ENCODE results near the gene CORIN. TPM values are rescaled to one million over a fixed set of nuclear protein-coding genes. Genes with fewer than 3 reads are reported as not detected.

CORIN gene
- polyA plus RNA-seq, 1 of the 3 experiments (the other 2 are of a cell fraction), result 1.1 TPM

DNA sequence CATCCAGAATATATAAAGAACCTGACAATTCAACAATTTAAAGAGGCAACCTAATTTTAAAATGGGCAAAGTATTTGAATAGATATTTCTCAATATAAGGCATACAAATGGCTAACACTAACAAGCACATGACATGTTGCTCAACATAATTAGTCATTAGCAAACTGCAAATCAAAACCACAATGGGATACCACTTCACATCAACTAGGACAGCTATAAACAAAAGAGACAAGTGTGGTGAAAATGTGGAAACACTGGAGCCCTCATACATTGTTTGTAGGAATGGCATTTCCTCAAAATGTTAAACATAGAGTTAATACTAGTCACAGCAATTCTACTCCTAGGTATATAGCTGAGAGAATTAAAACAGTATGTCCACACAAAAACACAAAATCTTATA lies 96.7 kb downstream of the CORIN start:
- CTCF ChIA-PET, result interaction anchor here (0.9 to 1.5 kb wide), 2 partner anchors 11 to 36 kb away, joined by 3 read pairs; no protein-coding TSS in a partner anchor
- Histone ChIP-seq H3K9me2 (no peaks in the 10 kb centered on the region), H3K4me2 (no peak overlapping the region), H2AFZ (ENCODE audit: low read depth) (no peak overlapping the region), H3K27ac (ENCODE audit: low read depth in 2 of 2, low read length in 1 of 2) (no peak overlapping the region), H3K9ac (no peak overlapping the region), H3K4me1 (ENCODE audit: control insufficient read depth in 1 of 2, insufficient read depth in 2 of 2, low read depth in 1 of 2, low read length in 1 of 2) (peaks cover 0 to 2% of the 10 kb centered on the region in 2 experiments; a peak in 2 of 4 replicates), H4K20me1 (ENCODE audit: insufficient read depth) (no peaks in the 10 kb centered on the region), H3K79me2 (ENCODE audit: insufficient read depth) (no peaks in the 10 kb centered on the region), H3F3A (replicated peaks; ENCODE audit: insufficient read depth) (no peaks in the 10 kb centered on the region), H3K4me3 (ENCODE audit: low read depth in 2 of 2, low read length in 1 of 2) (no peak overlapping the region), H3K27me3 (ENCODE audit: insufficient read depth) (no peaks in the 10 kb centered on the region), H3K9me3 (no peaks in the 10 kb centered on the region; the same call in 1 of the 2 replicates), H3K36me3 (replicated peaks in 1 of 2; ENCODE audit: control insufficient read depth in 1 of 2, insufficient read depth in 2 of 2, low read length in 1 of 2) (peaks cover 0 to 3% of the 10 kb centered on the region in 2 experiments)
- POLR2A ChIA-PET, result no interaction called here
- TF ChIP-seq TAF1 (IDR thresholded peaks at IDR 0.05; ENCODE audit: borderline replicate concordance, low read depth, low read length), result no peak
- TF ChIP-seq FOXJ3 (CRISPR knock-in tag; IDR thresholded peaks at IDR 0.05), result no peak
- no peak for TF ChIP-seq CTCF (IDR thresholded peaks at IDR 0.05)
- TF ChIP-seq ZBTB33 (IDR thresholded peaks at IDR 0.05; ENCODE audit: borderline replicate concordance, low read depth), result no peak
- TF ChIP-seq EP300 (IDR thresholded peaks at IDR 0.05; ENCODE audit: borderline replicate concordance in 1 of 2, low read depth in 1 of 2, low read length in 1 of 2), result no peak
- TF ChIP-seq TEAD4 (IDR thresholded peaks at IDR 0.05; ENCODE audit: borderline replicate concordance, insufficient read depth), result no peak
- no peak for TF ChIP-seq SIN3A (IDR thresholded peaks at IDR 0.05; ENCODE audit: borderline replicate concordance, low read depth, low read length)
- no peak for TF ChIP-seq RAD21 (IDR thresholded peaks at IDR 0.05; ENCODE audit: low read length)
- TF ChIP-seq NRF1 (IDR thresholded peaks at IDR 0.05; ENCODE audit: low read depth, low read length), result no peak
- no peak for TF ChIP-seq YY1 (IDR thresholded peaks at IDR 0.05; ENCODE audit: low read depth)
- TF ChIP-seq RFX5 (IDR thresholded peaks at IDR 0.05; ENCODE audit: low read length), result no peak
- TF ChIP-seq MEF2A (IDR thresholded peaks at IDR 0.05; ENCODE audit: borderline replicate concordance, low read depth), result no peak
- no peak for DNase-seq

GRCh38 chr4:47737326-47737725 lies 100.5 kb downstream of the CORIN start:
- Histone ChIP-seq H3K9me3 (no peaks in the 10 kb centered on the region; the same call in 1 of the 2 replicates), H4K20me1 (ENCODE audit: insufficient read depth) (no peaks in the 10 kb centered on the region), H3K4me3 (ENCODE audit: low read depth in 2 of 2, low read length in 1 of 2) (no peak overlapping the region), H3K9me2 (no peaks in the 10 kb centered on the region), H3K4me2 (no peak overlapping the region), H3K4me1 (ENCODE audit: control insufficient read depth in 1 of 2, insufficient read depth in 2 of 2, low read depth in 1 of 2, low read length in 1 of 2) (no peaks in the 10 kb centered on the region), H2AFZ (ENCODE audit: low read depth) (no peak overlapping the region), H3K79me2 (ENCODE audit: insufficient read depth) (no peaks in the 10 kb centered on the region), H3K9ac (no peak overlapping the region), H3F3A (replicated peaks; ENCODE audit: insufficient read depth) (no peaks in the 10 kb centered on the region), H3K27me3 (ENCODE audit: insufficient read depth) (no peaks in the 10 kb centered on the region), H3K36me3 (replicated peaks in 1 of 2; ENCODE audit: control insufficient read depth in 1 of 2, insufficient read depth in 2 of 2, low read length in 1 of 2) (no peaks in the 10 kb centered on the region), H3K27ac (ENCODE audit: low read depth in 2 of 2, low read length in 1 of 2) (no peak overlapping the region)
- DNase-seq, result no peak
- CTCF ChIA-PET, result interaction anchor here (1.1 to 1.4 kb wide), 3 partner anchors 32 to 350 kb away, joined by 3 to 7 read pairs (median 6); no protein-coding TSS in a partner anchor
- TF ChIP-seq JUND (IDR thresholded peaks at IDR 0.05), result no peak
- no peak for TF ChIP-seq SMC3 (IDR thresholded peaks at IDR 0.05; ENCODE audit: low read depth, low read length)
- TF ChIP-seq, protein P1, sequence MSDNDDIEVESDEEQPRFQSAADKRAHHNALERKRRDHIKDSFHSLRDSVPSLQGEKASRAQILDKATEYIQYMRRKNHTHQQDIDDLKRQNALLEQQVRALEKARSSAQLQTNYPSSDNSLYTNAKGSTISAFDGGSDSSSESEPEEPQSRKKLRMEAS (IDR thresholded peaks at IDR 0.05; ENCODE audit: low read depth), result no peak
- POLR2A ChIA-PET, result no interaction called here
- WGBS (ENCODE audit: low lambda C conversion rate), result 20% methylated on average over 1 of the region's 1 CpG

All from SK-N-SH (cell line).